HepG2 (cell line): ENCODE results near the gene DAGLB. TPM values are rescaled to one million over a fixed set of nuclear protein-coding genes. Genes with fewer than 3 reads are reported as not detected.
A peak's percentile ranks its signal among the peaks of the same experiment; 100 is the strongest.

Experiments used
- BCL6 ChIP-seq: IDR thresholded peaks from 2 replicates; pipeline ENCODE4 v1.6.1; 2016; ENCODE audit warnings: missing genetic modification reagents, missing compliant biosample characterization
- BRCA1 ChIP-seq: sonication (generic); formaldehyde crosslinking; IDR thresholded peaks from 2 replicates; pipeline ENCODE4 v1.4.0; 2020; ENCODE audit warnings: missing genetic modification reagents
- FIP1L1 ChIP-seq: fragments of 200-400 bp; formaldehyde crosslinking; IDR thresholded peaks from 2 replicates; pipeline ENCODE4 v1.6.1; 2018; ENCODE audit warnings: low read depth, mild to moderate bottlenecking, low read length, moderate library complexity, borderline replicate concordance; ENCODE audit not compliant: insufficient read depth
- FOXJ3 ChIP-seq: sonication (generic); formaldehyde crosslinking; IDR thresholded peaks from 2 replicates; pipeline ENCODE4 v1.4.0; 2020; ENCODE audit warnings: missing genetic modification reagents, mild to moderate bottlenecking, borderline replicate concordance
- GFI1 ChIP-seq: sonication (generic); formaldehyde crosslinking; IDR thresholded peaks from 2 replicates; pipeline ENCODE4 v1.5.0; 2020; ENCODE audit warnings: missing genetic modification reagents, mild to moderate bottlenecking, borderline replicate concordance
- KDM2A ChIP-seq: sonication (generic); formaldehyde crosslinking; IDR thresholded peaks from 2 replicates; pipeline ENCODE4 v1.4.0; 2020; ENCODE audit warnings: low read depth, missing genetic modification reagents, borderline replicate concordance
- KLF12 ChIP-seq: sonication (generic); formaldehyde crosslinking; IDR thresholded peaks from 2 replicates; pipeline ENCODE4 v1.4.0; 2020; ENCODE audit warnings: missing genetic modification reagents, borderline replicate concordance
- KLF9 ChIP-seq: IDR thresholded peaks from 2 replicates; pipeline ENCODE4 v1.6.1; 2016; ENCODE audit warnings: low read depth
- MAF1 ChIP-seq: sonication (generic); formaldehyde crosslinking; IDR thresholded peaks from 2 replicates; pipeline ENCODE4 v1.5.0; 2020; ENCODE audit warnings: missing genetic modification reagents, borderline replicate concordance
- MTA1 ChIP-seq: sonication (generic); formaldehyde crosslinking; IDR thresholded peaks from 2 replicates; pipeline ENCODE4 v1.4.0; 2020; ENCODE audit warnings: missing genetic modification reagents, mild to moderate bottlenecking, borderline replicate concordance
- REPIN1 ChIP-seq: sonication (generic); formaldehyde crosslinking; IDR thresholded peaks from 2 replicates; pipeline ENCODE4 v1.8.0; 2022; ENCODE audit warnings: missing genetic modification reagents, low read depth, mild to moderate bottlenecking, borderline replicate concordance
- ZBTB8A ChIP-seq: sonication (generic); formaldehyde crosslinking; IDR thresholded peaks from 2 replicates; pipeline ENCODE4 v1.4.0; 2020; ENCODE audit warnings: mild to moderate bottlenecking, low read depth, missing genetic modification reagents, borderline replicate concordance
- ZMYM2 ChIP-seq: sonication (generic); formaldehyde crosslinking; IDR thresholded peaks from 2 replicates; pipeline ENCODE4 v1.8.0; 2022; ENCODE audit warnings: mild to moderate bottlenecking, missing genetic modification reagents
- ZNF160 ChIP-seq: sonication (generic); formaldehyde crosslinking; IDR thresholded peaks from 2 replicates; pipeline ENCODE4 v1.8.0; 2022; ENCODE audit warnings: mild to moderate bottlenecking, inconsistent platforms, missing genetic modification reagents
- ZNF264 ChIP-seq: sonication (generic); formaldehyde crosslinking; IDR thresholded peaks from 2 replicates; pipeline ENCODE4 v1.4.0; 2020; ENCODE audit warnings: missing genetic modification reagents
- ZNF766 ChIP-seq: sonication (generic); formaldehyde crosslinking; IDR thresholded peaks from 2 replicates; pipeline ENCODE4 v1.5.0; 2020; ENCODE audit warnings: missing genetic modification reagents, borderline replicate concordance
- ZNF777 ChIP-seq: sonication (generic); formaldehyde crosslinking; IDR thresholded peaks from 2 replicates; pipeline ENCODE4 v1.4.0; 2020; ENCODE audit warnings: missing genetic modification reagents
- ZNF781 ChIP-seq: sonication (generic); formaldehyde crosslinking; IDR thresholded peaks from 2 replicates; pipeline ENCODE4 v1.5.1; 2020; ENCODE audit warnings: borderline replicate concordance, mild to moderate bottlenecking, missing genetic modification reagents; ENCODE audit errors: not compliant biosample characterization
- polyA plus RNA-seq, 8 experiments: library from polyadenylated mRNA; depleted of rRNA in 3 of 8; stranded (reverse) in 7 of 8; unstranded in 1 of 8; fragments of >200 nt; fragmentation: Illumina TruSeq in 4 of 8; extraction: Trizol in 4 of 8; gene quantifications; 2 replicates each; pipeline versions ENCODE4 v1.2.1 to v1.2.3, GENCODE V29; 2011 to 2016; ENCODE audit warnings: low read depth in 4 of 8, missing spikeins in 1 of 8, mixed read lengths in 1 of 8; ENCODE audit not compliant: insufficient read depth in 1 of 8
- total RNA-seq, 5 experiments: library from RNA; depleted of rRNA; stranded (reverse); fragments of >200 nt; fragmentation: Illumina TruSeq; extraction: Trizol; gene quantifications; 2 replicates each; pipeline ENCODE4 v1.2.3, GENCODE V29; 2016; ENCODE audit warnings: low read depth in 1 of 5
- TF ChIP-seq, protein P1 (sequence below): sonication (generic); formaldehyde crosslinking; IDR thresholded peaks from 2 replicates; pipeline ENCODE4 v1.4.0; 2020; ENCODE audit warnings: missing genetic modification reagents
- TF ChIP-seq, protein P2 (sequence below): sonication (generic); formaldehyde crosslinking; IDR thresholded peaks from 2 replicates; pipeline ENCODE4 v1.5.1; 2020; ENCODE audit warnings: missing genetic modification reagents, mild to moderate bottlenecking, borderline replicate concordance
- TF ChIP-seq, protein P3 (sequence below): sonication (generic); formaldehyde crosslinking; IDR thresholded peaks from 2 replicates; pipeline ENCODE4 v1.8.1; 2023; ENCODE audit warnings: mild to moderate bottlenecking, inconsistent platforms, moderate library complexity, missing genetic modification reagents, borderline replicate concordance
- TF ChIP-seq, protein P4 (sequence below): sonication (generic); formaldehyde crosslinking; IDR thresholded peaks from 2 replicates; pipeline ENCODE4 v1.5.1; 2020; ENCODE audit warnings: missing genetic modification reagents, mild to moderate bottlenecking, borderline replicate concordance

Gene DAGLB
- total and polyA plus RNA-seq, 2 of the 13 experiments (the other 11 are each of a cell fraction or from before 2014, with no cell fraction given): 7.9 to 9.8 TPM

DNA sequence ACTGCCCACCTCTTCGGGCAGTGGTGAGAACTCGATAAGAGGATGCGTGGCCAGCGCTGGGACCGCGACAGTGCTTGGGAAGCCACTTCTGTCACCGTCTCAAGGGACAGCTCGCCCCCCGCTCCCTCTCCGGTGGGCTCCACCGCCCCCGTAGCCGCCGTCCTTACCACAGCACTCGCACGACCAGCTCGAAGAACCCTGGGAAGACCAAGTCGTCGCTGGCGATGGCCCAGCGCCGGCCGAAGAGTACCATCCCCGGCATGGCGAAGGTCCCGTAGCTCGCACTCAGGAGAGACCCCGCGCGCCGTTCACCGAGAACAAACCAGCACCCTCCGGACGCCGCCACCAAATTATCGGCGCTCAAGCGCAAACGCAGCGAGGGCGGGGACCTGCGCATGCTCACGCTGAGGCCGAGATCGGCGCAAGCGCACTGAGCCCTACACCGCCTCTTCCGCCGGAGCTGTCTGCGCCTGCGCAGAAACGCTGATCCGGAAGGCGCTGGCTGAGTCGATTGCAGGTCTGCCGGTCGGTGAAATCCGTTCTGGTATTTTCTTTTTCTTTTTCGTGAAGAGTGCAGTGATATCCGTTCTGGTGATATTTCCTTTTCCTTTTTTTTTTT, at the start of gene DAGLB (continued):
- TF ChIP-seq FIP1L1 (peak; percentile 73; the same call in 1 of the 2 replicates), MTA1 (0 out of 2 replicates have a peak, but pooled peaks have one; percentile 40), BRCA1 (CRISPR knock-in tag) (0 out of 2 replicates have a peak, but pooled peaks have one; percentile 65), KDM2A (CRISPR knock-in tag) (peak; percentile 62; the same call in 1 of the 2 replicates), ZBTB8A (CRISPR knock-in tag) (no peak), REPIN1 (CRISPR knock-in tag) (no peak; the same call in 1 of the 2 replicates), FOXJ3 (CRISPR knock-in tag) (0 out of 2 replicates have a peak, but pooled peaks have one; percentile 5), ZNF766 (0 out of 2 replicates have a peak, but pooled peaks have one; percentile 84), ZNF264 (CRISPR knock-in tag) (0 out of 2 replicates have a peak, but pooled peaks have one; percentile 65), ZNF160 (no peak), BCL6 (CRISPR knock-in tag) (0 out of 2 replicates have a peak, but pooled peaks have one; percentile 9), KLF9 (peak; percentile 15; the same call in 1 of the 2 replicates), MAF1 (CRISPR knock-in tag) (0 out of 2 replicates have a peak, but pooled peaks have one; percentile 76), ZNF781 (no peak), ZMYM2 (no peak), KLF12 (0 out of 2 replicates have a peak, but pooled peaks have one; percentile 71), GFI1 (CRISPR knock-in tag) (peak; percentile 74; the same call in 1 of the 2 replicates), ZNF777 (CRISPR knock-in tag) (peak; percentile 55; the same call in 1 of the 2 replicates)
- TF ChIP-seq, protein P1, sequence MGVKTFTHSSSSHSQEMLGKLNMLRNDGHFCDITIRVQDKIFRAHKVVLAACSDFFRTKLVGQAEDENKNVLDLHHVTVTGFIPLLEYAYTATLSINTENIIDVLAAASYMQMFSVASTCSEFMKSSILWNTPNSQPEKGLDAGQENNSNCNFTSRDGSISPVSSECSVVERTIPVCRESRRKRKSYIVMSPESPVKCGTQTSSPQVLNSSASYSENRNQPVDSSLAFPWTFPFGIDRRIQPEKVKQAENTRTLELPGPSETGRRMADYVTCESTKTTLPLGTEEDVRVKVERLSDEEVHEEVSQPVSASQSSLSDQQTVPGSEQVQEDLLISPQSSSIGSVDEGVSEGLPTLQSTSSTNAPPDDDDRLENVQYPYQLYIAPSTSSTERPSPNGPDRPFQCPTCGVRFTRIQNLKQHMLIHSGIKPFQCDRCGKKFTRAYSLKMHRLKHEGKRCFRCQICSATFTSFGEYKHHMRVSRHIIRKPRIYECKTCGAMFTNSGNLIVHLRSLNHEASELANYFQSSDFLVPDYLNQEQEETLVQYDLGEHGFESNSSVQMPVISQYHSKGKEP (CRISPR knock-in tag): no peak
- TF ChIP-seq, protein P2, sequence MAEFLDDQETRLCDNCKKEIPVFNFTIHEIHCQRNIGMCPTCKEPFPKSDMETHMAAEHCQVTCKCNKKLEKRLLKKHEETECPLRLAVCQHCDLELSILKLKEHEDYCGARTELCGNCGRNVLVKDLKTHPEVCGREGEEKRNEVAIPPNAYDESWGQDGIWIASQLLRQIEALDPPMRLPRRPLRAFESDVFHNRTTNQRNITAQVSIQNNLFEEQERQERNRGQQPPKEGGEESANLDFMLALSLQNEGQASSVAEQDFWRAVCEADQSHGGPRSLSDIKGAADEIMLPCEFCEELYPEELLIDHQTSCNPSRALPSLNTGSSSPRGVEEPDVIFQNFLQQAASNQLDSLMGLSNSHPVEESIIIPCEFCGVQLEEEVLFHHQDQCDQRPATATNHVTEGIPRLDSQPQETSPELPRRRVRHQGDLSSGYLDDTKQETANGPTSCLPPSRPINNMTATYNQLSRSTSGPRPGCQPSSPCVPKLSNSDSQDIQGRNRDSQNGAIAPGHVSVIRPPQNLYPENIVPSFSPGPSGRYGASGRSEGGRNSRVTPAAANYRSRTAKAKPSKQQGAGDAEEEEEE: peak; percentile 74; the same call in 1 of the 2 replicates
- TF ChIP-seq, protein P3, sequence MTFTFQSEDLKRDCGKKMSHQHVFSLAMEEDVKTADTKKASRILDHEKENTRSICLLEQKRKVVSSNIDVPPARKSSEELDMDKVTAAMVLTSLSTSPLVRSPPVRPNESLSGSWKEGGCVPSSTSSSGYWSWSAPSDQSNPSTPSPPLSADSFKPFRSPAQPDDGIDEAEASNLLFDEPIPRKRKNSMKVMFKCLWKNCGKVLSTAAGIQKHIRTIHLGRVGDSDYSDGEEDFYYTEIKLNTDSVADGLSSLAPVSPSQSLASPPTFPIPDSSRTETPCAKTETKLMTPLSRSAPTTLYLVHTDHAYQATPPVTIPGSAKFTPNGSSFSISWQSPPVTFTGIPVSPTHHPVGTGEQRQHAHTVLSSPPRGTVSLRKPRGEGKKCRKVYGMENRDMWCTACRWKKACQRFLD (CRISPR knock-in tag): peak; percentile 65; the same call in 1 of the 2 replicates
- TF ChIP-seq, protein P4, sequence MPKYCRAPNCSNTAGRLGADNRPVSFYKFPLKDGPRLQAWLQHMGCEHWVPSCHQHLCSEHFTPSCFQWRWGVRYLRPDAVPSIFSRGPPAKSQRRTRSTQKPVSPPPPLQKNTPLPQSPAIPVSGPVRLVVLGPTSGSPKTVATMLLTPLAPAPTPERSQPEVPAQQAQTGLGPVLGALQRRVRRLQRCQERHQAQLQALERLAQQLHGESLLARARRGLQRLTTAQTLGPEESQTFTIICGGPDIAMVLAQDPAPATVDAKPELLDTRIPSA (CRISPR knock-in tag): no peak
